ENCODE data around the gene RAVER1. TPM values are rescaled to one million over a fixed set of nuclear protein-coding genes. Genes with fewer than 3 reads are reported as not detected.
A peak's percentile ranks its signal among the peaks of the same experiment; 100 is the strongest.

Gene RAVER1
- total and polyA plus RNA-seq, 2 of the 13 experiments (the other 11 are each of a cell fraction or from before 2014, with no cell fraction given), result 3.6 to 7.9 TPM

- TF ChIP-seq CHCHD3 (CRISPR knock-in tag; IDR thresholded peaks at IDR 0.05) (peak; percentile 52; the same call in 1 of the 2 replicates), TFDP1 (CRISPR knock-in tag; IDR thresholded peaks at IDR 0.05; ENCODE audit: borderline replicate concordance) (peak; percentile 43; the same call in 1 of the 2 replicates), MXD4 (CRISPR knock-in tag; IDR thresholded peaks at IDR 0.05) (0 out of 2 replicates have a peak, but pooled peaks have one; percentile 32), ZFX (CRISPR knock-in tag; IDR thresholded peaks at IDR 0.05; ENCODE audit: low read depth) (peak; percentile 45; the same call in 1 of the 2 replicates), ZNF770 (CRISPR knock-in tag; IDR thresholded peaks at IDR 0.05) (peak; percentile 93), ATF7-NPFF (CRISPR knock-in tag; IDR thresholded peaks at IDR 0.05; ENCODE audit: low read depth) (peak; percentile 71), RXRA (CRISPR knock-in tag; IDR thresholded peaks at IDR 0.05) (0 out of 2 replicates have a peak, but pooled peaks have one; percentile 34), ZBTB14 (CRISPR knock-in tag; IDR thresholded peaks at IDR 0.05) (peak; percentile 65; the same call in 1 of the 2 replicates), ZNF687 (CRISPR knock-in tag; IDR thresholded peaks at IDR 0.05) (peak; percentile 60; the same call in 1 of the 2 replicates), CTCF (CRISPR knock-in tag; IDR thresholded peaks at IDR 0.05) (peak; percentile 56), RBFOX2 (IDR thresholded peaks at IDR 0.05; ENCODE audit: low read depth, low read length) (0 out of 2 replicates have a peak, but pooled peaks have one; percentile 28), ZSCAN9 (CRISPR knock-in tag; IDR thresholded peaks at IDR 0.05; ENCODE audit: borderline replicate concordance) (no peak), ZNF605 (CRISPR knock-in tag; IDR thresholded peaks at IDR 0.05) (0 out of 2 replicates have a peak, but pooled peaks have one; percentile 22)
Observed at GRCh38 chr19:10295305-10295846, 38.0 kb downstream of the RAVER1 start (continued).

All from HepG2 (cell line).